Stomach (tissue), 9 donors: ENCODE measurements around the gene HEXIM1. TPM values are rescaled to one million over a fixed set of nuclear protein-coding genes. Genes with fewer than 3 reads are reported as not detected.
A peak's percentile ranks its signal among the peaks of the same experiment; 100 is the strongest.

ENCODE experiments used
- DNase-seq, 2 donors: peaks; one replicate each; pipeline versions ENCODE4 v3.0.0 to v3.0.0-alpha.2; 2013 to 2019
- H3K27ac ChIP-seq, 5 donors: fragments of 200-600 bp in 4 of 5; sonication (generic) in 4 of 5; one replicate each; pipeline ENCODE4 v1.5.1; 2013 to 2019; ENCODE audit warnings: mild to moderate bottlenecking in 1 of 5, moderate library complexity in 1 of 5
- H3K27me3 ChIP-seq, 3 donors: fragments of 200-600 bp; sonication (generic); one replicate each; pipeline ENCODE4 v1.5.1; 2017 to 2019; ENCODE audit warnings: mixed run types in 1 of 3
- H3K36me3 ChIP-seq, 4 donors: fragments of 200-600 bp; sonication (generic); 1 replicate in 3 of 4; 2 replicates in 1 of 4; pipeline ENCODE4 v1.5.1; 2016 to 2019
- H3K4me1 ChIP-seq, 4 donors: fragments of 200-600 bp; sonication (generic); one replicate each; pipeline ENCODE4 v1.5.1; 2016 to 2019
- H3K4me3 ChIP-seq, 4 donors: fragments of 200-600 bp; sonication (generic) in 3 of 4; one replicate each; pipeline ENCODE4 v1.5.1; 2016 to 2019; ENCODE audit warnings: mild to moderate bottlenecking in 1 of 4
- H3K9me3 ChIP-seq, 4 donors: fragments of 200-600 bp; sonication (generic); one replicate each; pipeline ENCODE4 v1.5.1; 2016 to 2019
- EP300 ChIP-seq: sonication (generic); formaldehyde crosslinking; IDR thresholded peaks from one replicate; pipeline ENCODE4 v1.6.1; 2017; ENCODE audit warnings: antibody characterized with exemption
- POLR2A ChIP-seq, 4 donors: fragments of 450-650 bp; IDR thresholded peaks; one replicate each; pipeline ENCODE4 v1.6.1; 2016; ENCODE audit warnings: antibody characterized with exemption in 4 of 4, control low read depth in 2 of 4, mild to moderate bottlenecking in 1 of 4, moderate library complexity in 1 of 4
- POLR2AphosphoS5 ChIP-seq, 3 donors: sonication (generic); formaldehyde crosslinking; IDR thresholded peaks; one replicate each; pipeline ENCODE4 v1.6.1; 2016; ENCODE audit warnings: antibody characterized with exemption in 3 of 3
- WGBS, 5 donors: extraction: QIAGEN DNeasy Blood & Tissue Kit in 3 of 5; methylation state at CpG; one replicate each; pipeline versions ENCODE4 v1.1.5 to v1.1.7; 2013 to 2018; 5-methylcytosine and 5-hydroxymethylcytosine counted together
- intact Hi-C: fragments of 100-400 bp; cut with DNase I; formaldehyde crosslinking; loops from one replicate; pipeline ENCODE4 v1.15.1; 2023; ENCODE audit warnings: low total_unique reads
- polyA plus RNA-seq, 3 donors: library from polyadenylated mRNA; stranded (reverse); fragments of 200-250 nt; gene quantifications; one replicate each; pipeline ENCODE4 v1.2.3, GENCODE V29; 2013
- total RNA-seq, 5 donors: library from RNA; depleted of rRNA; stranded (reverse); fragments of >200 nt; gene quantifications; one replicate each; pipeline versions ENCODE4 v1.1.0 to v1.2.3, GENCODE V29; 2014 to 2016
- TF ChIP-seq, protein P1 (sequence below), 7 experiments: fragments of 450-650 bp in 4 of 7; fragments of 200-600 bp in 3 of 7; sonication (generic) in 3 of 7; IDR thresholded peaks; one replicate each; pipeline ENCODE4 v1.5.1; 2016 to 2019; ENCODE audit warnings: antibody characterized with exemption in 7 of 7, control low read depth in 2 of 7, mild to moderate bottlenecking in 1 of 7
- donor health status: healthy with polysubstance abuse.
- donor health status: Bipolar disorder and iron deficiency.
- donor health status: healthy.

The HEXIM1 gene
- total and polyA plus RNA-seq, 8 donors = 6.4 to 23.8 (median 15.7) TPM

GRCh38 chr17:45162025-45162687, 13.9 kb downstream of the HEXIM1 start:
- Histone ChIP-seq H3K27me3 (no peaks in the 10 kb centered on the region), H3K4me1 (peaks cover 37 to 50% (median 41%) of the 10 kb centered on the region in 4 donors), H3K4me3 (peak overlapping the region; percentile 30 to 96 (median 65)), H3K36me3 (peaks cover 0 to 6% (median 0%) of the 10 kb centered on the region in 4 donors), H3K27ac (peak overlapping the region; percentile 48 to 100 (median 77)), H3K9me3 (no peaks in the 10 kb centered on the region)
- TF ChIP-seq, protein P1, sequence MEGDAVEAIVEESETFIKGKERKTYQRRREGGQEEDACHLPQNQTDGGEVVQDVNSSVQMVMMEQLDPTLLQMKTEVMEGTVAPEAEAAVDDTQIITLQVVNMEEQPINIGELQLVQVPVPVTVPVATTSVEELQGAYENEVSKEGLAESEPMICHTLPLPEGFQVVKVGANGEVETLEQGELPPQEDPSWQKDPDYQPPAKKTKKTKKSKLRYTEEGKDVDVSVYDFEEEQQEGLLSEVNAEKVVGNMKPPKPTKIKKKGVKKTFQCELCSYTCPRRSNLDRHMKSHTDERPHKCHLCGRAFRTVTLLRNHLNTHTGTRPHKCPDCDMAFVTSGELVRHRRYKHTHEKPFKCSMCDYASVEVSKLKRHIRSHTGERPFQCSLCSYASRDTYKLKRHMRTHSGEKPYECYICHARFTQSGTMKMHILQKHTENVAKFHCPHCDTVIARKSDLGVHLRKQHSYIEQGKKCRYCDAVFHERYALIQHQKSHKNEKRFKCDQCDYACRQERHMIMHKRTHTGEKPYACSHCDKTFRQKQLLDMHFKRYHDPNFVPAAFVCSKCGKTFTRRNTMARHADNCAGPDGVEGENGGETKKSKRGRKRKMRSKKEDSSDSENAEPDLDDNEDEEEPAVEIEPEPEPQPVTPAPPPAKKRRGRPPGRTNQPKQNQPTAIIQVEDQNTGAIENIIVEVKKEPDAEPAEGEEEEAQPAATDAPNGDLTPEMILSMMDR (IDR thresholded peaks at IDR 0.05) = no peak
- no peak for TF ChIP-seq EP300
- TF ChIP-seq POLR2AphosphoS5 (IDR thresholded peaks at IDR 0.05) = no peak
- TF ChIP-seq POLR2A (IDR thresholded peaks at IDR 0.05) = no peak
- WGBS, 5 donors = 50 to 57% (median 54%) methylated on average over 9 of the region's 9 CpGs
- no peak for DNase-seq
- intact Hi-C loops = no loop called here

- no peak overlapping the region for H3K4me3 ChIP-seq
- WGBS, 5 donors = 88 to 100% (median 92%) methylated on average over 7 of the region's 7 CpGs
- peaks cover 11 to 24% (median 15%) of the 10 kb centered on the region in 4 donors for H3K4me1 ChIP-seq
- peaks cover 0 to 17% (median 7%) of the 10 kb centered on the region in 4 donors for H3K36me3 ChIP-seq
- intact Hi-C loops = no loop called here
- TF ChIP-seq POLR2AphosphoS5 (IDR thresholded peaks at IDR 0.05) (no peak), POLR2A (IDR thresholded peaks at IDR 0.05) (no peak)
- no peak for DNase-seq
- H3K27ac ChIP-seq = no peak overlapping the region
- H3K27me3 ChIP-seq = no peaks in the 10 kb centered on the region
- H3K9me3 ChIP-seq = no peaks in the 10 kb centered on the region
Measured at GRCh38 chr17:45164734-45165269, 16.5 kb downstream of the HEXIM1 start.

DNA sequence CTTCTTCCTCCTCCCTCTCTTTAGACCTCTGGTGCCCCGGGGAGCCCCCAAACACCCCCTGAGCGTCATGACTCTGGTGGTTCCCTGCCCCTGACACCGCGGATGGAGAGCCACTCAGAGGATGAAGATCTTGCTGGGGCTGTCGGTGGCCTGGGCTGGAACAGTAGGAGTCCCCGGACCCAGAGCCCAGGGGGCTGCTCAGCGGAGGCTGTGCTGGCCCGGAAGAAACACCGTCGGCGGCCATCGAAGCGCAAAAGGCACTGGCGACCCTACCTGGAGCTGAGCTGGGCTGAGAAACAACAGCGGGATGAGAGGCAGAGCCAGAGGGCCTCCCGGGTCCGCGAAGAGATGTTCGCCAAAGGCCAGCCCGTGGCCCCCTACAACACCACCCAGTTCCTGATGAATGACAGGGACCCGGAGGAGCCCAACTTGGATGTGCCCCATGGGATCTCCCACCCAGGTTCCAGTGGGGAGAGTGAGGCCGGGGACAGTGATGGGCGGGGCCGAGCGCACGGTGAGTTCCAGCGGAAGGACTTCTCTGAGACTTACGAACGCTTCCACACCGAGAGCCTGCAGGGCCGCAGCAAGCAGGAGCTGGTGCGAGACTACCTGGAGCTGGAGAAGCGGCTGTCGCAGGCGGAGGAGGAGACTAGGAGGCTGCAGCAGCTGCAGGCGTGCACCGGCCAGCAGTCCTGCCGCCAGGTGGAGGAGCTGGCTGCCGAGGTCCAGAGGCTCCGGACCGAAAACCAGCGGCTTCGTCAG, 20.9 kb downstream of the HEXIM1 start:
- no peaks in the 10 kb centered on the region for H3K27me3 ChIP-seq
- H3K4me1 ChIP-seq = peaks cover 27 to 39% (median 34%) of the 10 kb centered on the region in 4 donors
- H3K27ac ChIP-seq = peak overlapping the region in 2 of 5 donors; percentile 84 to 85
- intact Hi-C loops = no loop called here
- TF ChIP-seq POLR2AphosphoS5 (IDR thresholded peaks at IDR 0.05) = no peak
- WGBS, 5 donors = 92 to 95% (median 92%) methylated on average over 43 of the region's 43 CpGs
- H3K9me3 ChIP-seq = no peaks in the 10 kb centered on the region
- peaks cover 0 to 21% (median 7%) of the 10 kb centered on the region in 4 donors for H3K36me3 ChIP-seq
- no peak for DNase-seq
- H3K4me3 ChIP-seq = no peak overlapping the region

GRCh38 chr17:45170280-45170930, 22.1 kb downstream of the HEXIM1 start:
- Histone ChIP-seq H3K27ac (peak overlapping the region; percentile 6 to 85 (median 84)), H3K27me3 (no peaks in the 10 kb centered on the region), H3K4me1 (peaks cover 27 to 39% (median 34%) of the 10 kb centered on the region in 4 donors), H3K9me3 (no peaks in the 10 kb centered on the region), H3K36me3 (peaks cover 0 to 15% (median 7%) of the 10 kb centered on the region in 4 donors), H3K4me3 (peak overlapping the region in 1 of 4 donors; percentile 37)
- TF ChIP-seq POLR2A (IDR thresholded peaks at IDR 0.05) (no peak), POLR2AphosphoS5 (IDR thresholded peaks at IDR 0.05) (no peak), EP300 (no peak)
- TF ChIP-seq, protein P1 (IDR thresholded peaks at IDR 0.05) = no peak
- DNase-seq = no peak
- WGBS, 5 donors = 80 to 89% (median 88%) methylated on average over 12 of the region's 12 CpGs
- intact Hi-C loops = no loop called here

- TF ChIP-seq EP300 (no peak), POLR2A (IDR thresholded peaks at IDR 0.05) (no peak), POLR2AphosphoS5 (IDR thresholded peaks at IDR 0.05) (peak; percentile 13 to 20 (median 20))
- TF ChIP-seq, protein P1 (IDR thresholded peaks at IDR 0.05) = no peak
- intact Hi-C loops = no loop called here
- Histone ChIP-seq H3K9me3 (no peaks in the 10 kb centered on the region), H3K27me3 (no peaks in the 10 kb centered on the region), H3K4me3 (peak overlapping the region; percentile 28 to 41 (median 37)), H3K27ac (peak overlapping the region; percentile 76 to 85 (median 84)), H3K36me3 (peaks cover 0 to 15% (median 7%) of the 10 kb centered on the region in 4 donors), H3K4me1 (peaks cover 27 to 44% (median 34%) of the 10 kb centered on the region in 4 donors)
- peak; percentile 31 to 87 for DNase-seq
- 24 to 37% (median 34%) methylated on average over 4 to 5 of the region's 5 CpGs for WGBS, 5 donors
Measured at GRCh38 chr17:45170931-45171337, 22.7 kb downstream of the HEXIM1 start.
